ENCODE data around the gene RIPOR3.
"Not testable (repeated sequence)": the region's sequence is repeated elsewhere in the genome, so short reads cannot be mapped to it uniquely, and the experiment has no call there.

The RIPOR3 gene

DNA sequence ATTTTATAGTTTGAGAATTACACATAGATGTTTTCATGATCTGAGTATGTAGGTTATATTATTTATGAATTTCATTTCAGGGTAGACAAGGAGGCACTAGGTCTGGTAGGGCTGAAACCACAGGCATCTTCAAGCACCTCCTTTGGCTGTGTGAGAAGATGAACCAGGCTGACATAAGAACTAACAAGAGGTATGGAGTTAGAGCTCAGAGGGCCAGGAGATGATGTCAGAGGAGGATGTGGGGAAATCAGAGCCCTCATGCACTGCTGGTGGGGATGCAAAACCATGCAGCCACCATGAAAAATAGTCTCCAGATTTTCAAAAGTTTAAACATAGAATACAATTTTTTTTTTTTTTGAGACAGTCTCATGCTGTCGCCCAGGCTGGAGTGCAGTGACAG lies 13.6 kb upstream of the RIPOR3 start:
- no peak for DNase-seq (ENCODE audit: low read depth in 2 of 2)

DNA sequence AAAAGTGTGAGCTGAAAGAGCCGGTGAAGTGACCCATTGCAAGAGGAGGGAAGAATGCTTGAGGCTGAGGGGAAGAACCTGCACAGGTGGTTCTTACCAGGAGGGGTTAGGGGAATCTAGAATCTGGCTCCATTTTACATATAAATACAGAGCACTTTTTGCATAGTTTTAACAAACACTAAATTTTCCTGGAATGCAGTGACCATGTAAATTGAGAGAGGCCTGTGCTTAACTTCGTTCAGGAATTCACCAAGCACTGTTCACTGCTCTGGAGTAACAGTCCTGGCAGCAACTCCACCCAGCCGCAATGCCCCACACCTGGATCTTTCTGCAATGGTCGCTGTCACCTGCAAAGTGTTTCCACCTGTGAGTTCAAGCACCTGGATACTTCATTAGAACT lies 13.2 kb upstream of the RIPOR3 start:
- DNase-seq (ENCODE audit: low read depth in 2 of 2), result no peak

DNA sequence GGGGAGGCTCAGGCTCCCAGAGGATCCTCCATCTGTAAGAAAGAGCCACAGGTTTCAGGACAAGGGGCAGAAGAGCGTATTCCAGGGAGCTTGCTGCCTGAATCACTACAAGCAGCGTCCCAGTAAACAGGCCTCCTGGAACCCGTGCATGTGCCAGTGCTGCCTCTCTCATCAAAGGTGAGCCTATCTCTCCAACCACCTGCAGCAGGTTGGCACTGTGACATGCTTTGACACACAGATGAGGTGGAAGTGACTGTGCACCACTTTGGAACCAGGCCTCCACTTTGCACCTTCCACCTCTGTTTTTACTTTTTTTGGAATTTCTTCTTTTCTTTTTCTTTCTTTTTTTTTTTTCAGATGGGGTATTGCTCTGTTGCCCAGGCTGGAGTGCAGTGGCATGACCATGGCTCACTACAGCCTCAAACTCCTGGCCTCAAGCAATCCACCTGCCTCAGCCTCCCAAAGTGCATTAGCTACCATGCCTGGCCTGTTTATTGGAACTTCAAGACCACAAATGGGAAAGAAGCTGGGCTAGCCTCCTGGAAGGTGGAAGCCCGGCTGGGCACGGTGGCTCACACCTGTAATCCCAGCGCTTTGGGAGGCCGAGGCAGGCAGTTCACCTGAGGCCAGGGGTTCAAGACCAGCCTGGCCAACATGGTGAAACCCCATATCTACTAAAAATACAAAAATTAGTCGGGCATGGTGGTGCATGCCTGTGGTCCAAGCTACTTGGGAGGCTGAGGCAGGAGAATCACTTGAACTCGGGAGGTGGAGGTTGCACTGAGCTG lies 12.5 kb upstream of the RIPOR3 start:
- DNase-seq (ENCODE audit: low read depth in 2 of 2), result not testable (repeated sequence)

DNA sequence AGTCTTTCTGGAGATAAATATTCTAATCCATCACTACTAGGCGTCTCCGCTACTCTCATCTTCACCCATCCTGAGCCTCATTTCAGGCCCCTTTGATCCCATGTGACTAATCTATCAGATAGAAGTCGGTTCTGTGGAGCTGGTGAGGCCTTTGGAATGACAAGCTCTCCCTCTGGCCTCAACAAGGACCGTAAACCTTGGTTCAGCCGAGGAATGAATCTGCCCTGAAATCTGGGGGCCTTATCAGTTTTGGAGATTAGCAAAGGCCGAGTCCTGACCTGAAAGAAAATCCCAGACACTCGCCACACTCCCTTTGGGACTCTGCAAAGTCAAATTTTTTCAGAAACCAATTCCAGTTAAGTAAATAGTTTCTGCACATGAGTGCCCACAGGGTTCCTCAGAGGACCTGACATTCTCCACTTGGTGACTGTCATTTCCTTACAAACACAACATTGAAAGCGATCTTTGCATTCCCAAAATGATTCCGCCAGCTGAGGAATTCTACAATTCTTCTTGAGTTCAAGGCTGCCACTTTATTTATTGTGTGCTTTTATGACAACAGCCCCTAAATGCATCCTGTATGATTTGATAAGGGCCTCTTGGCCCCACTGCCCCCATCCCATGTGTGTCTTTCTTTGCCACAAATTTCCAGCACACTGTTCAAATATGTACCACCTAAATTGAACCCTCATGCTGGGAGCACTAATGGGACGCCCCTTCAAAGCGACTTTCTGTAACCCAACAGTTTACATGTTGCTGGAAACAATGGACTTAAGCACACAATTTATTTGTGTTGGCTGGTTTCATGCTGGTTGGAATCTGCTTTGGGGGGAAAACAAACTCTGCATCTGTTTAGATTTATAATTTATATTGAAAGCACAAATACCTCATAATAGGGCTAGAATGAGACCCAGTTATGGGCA lies 10.0 kb upstream of the RIPOR3 start:
- no peak for DNase-seq (ENCODE audit: low read depth in 2 of 2)

DNA sequence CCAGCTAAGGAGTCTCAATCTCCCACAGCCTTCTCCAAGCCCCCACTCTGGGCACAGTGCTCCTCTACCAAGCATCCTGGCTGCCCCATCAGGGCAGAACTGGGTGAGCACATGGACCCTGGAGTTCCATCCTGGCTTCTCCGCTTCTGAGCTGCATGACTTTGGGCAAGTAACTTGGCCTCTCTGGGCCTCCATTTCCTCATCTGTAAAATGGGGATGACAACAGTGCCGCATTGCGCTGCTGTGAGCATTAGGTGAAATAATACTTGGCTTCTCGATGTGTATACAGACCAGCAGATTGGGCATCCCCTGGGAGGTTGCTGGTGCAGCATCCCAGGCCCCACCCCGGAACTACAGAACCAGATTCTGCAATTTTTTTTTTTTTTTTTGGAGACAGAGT lies 8.3 kb upstream of the RIPOR3 start:
- DNase-seq (ENCODE audit: low read depth in 2 of 2), result no peak

DNA sequence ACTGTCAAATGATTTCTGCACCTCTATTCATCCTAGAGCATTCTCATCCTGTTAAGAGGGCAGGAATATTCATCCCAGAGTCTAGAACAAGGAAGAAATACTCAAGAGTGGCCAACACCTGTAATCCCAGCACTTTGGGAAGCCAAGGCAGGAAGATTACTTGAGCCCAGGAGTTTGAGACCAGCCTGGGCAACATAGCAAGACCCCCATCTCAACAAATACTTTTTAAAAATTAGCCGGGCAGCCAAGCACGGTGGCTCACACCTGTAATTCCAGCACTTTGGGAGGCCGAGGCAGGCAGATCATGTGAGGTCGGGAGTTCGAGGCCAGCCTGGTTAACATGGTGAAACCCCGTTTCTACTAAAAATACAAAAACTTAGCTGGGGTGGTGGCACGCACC lies 6.9 kb upstream of the RIPOR3 start:
- DNase-seq (ENCODE audit: low read depth in 2 of 2), result not testable (repeated sequence)

DNA sequence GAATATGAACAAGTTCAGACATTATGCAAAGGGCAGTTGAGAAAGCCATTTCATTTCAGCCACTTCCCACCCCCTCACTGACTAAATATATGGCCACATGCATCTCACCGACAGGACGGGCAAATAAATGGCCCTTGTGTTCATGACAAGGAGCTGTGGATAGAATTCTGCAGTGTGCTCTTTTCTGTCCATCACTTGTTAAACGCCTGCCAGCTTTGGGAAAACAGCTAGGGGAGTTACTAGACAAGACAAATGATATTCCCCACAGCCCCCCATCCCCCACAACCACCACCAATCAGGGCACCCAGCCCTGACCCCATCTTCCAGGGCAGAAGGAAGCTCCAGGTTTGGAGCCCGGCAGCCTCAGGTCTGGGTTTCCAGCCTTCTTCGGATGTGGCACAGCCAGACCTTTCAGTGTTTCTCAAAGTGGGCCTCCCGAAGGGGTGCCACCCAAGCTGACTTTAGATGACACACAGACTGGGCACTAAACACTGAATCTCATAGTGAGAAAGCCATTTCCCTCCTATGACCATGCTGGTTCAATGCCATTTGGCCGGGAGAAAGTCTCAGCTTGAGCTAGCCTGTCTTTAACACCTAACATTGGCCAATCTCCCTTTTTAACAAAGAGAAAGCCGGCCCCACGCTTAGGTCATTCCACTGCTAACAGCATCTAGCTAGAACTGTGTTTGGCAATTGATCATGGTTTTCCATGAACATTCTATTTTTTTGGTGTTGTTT lies 4.0 kb upstream of the RIPOR3 start:
- no peak for DNase-seq (ENCODE audit: low read depth in 2 of 2)

DNA sequence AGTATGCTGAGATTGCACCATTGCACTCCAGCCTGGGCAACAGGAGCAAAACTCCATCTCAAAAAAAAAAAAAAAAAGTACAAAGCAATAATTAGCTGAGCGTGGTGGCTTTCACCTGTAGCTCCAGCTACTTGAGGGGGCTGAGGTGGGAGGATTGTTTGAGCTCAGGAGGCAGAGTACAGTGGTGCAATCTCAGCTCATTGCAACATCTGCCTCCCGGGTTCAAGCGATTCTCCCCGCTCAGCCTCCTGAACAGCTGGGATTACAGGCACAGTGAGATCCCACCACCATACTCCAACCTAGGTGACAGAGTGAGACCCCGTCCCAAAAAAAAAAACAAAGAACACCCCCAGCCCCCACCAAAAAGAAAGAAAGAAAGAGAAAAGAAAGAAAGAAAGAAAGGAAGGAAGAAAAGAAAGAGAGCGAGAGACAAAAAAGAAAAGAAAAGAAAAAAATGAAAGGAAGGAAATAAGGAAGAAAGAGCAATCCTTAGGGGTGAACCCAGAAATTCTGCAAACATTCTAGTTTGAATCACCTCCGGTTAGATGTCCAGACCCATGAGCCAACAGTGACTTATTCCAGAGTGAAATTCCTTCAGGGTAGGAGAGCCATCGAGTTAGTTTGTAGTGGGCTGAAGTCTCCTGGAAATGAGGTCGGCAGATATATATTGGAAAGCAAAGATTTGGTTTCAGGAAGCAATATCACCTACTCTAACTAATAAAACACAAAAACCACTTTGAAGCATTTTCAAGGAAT lies 3.2 kb upstream of the RIPOR3 start:
- DNase-seq (ENCODE audit: low read depth in 2 of 2), result no peak

DNA sequence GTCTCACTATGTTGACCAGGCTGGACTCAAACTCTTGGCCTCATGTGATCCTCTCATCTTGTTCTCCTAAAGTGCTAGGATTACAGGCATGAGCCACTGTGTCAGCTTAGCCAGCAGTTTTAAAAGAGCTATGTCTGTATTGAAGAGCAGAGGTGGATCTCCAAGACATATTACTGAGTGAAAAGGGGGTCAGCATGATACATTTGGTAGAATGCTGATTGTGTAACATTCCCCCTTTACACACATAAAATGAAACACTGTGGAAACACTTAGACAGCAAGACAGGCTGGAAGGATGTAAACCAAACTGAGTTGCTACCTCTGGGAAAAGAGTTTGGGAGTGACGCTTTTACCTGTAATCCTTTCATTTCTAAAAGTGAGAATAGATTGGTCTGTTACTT lies 1.7 kb upstream of the RIPOR3 start:
- DNase-seq (ENCODE audit: low read depth in 2 of 2), result no peak

DNA sequence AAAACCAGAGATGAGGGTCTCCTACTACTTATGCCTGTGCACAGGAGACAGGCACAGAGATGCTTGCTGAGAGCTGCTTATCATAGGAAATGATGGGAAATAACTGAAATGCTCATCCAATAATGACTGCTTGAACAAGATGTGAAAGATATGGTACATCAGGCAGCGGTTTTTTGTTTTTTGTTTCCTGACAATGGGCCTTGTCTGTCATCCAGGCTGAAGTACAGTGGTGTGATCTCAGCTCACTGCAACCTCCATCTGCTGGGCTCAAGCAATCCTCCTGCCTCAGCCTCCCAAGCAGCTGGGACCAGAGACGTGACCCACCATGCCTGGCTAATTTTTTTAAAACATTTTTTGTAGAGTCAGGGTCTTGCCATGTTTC lies 1.2 kb upstream of the RIPOR3 start:
- no peak for DNase-seq (ENCODE audit: low read depth in 2 of 2)

DNA sequence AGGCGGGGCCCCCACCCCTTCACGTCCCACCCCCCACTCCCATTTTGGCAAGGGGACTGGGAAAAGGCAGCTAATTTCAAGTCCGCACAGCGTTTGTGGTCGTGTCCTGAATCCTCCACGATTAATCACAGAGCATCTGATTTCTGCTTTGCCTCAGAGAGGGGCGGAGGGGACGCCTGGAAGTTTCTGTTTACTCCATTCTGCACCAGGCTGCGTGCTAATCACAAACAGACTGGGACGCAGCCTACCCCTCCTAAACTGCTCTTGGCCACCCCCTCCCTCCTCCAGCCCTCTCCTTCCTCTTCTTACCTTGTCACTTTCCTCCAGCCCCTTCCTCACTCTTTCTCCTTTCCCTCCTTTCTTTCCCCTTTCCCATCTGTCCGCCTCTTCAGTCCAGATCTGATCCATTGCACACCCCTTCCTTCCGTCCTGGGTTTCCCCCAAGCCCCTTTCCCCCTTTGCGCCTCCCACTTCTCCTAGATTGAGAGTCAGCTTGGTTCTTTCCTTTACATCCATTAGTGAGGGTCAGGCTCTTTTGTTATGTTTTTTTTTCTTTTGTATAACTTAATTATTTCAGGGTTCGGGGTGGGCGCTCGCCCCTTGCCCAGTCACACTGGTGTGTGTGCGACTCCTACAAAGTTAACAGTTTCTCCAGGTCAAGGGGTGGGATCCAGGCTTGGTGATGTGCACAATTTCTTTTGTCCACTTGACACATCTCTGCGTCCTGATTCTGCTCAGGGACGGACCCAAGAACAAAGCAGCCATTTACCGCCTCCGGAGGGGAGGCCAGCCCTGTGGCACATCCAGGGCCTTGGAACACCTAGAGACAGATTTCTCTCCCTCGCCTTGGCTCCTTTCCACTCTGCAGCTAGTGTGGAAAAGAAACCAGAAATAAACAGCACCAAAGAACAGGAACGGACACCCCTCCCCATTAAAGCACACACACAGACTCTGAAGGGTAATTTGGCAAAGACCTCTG lies 520 bp upstream of the RIPOR3 start:
- no peak for DNase-seq (ENCODE audit: low read depth in 2 of 2)

DNA sequence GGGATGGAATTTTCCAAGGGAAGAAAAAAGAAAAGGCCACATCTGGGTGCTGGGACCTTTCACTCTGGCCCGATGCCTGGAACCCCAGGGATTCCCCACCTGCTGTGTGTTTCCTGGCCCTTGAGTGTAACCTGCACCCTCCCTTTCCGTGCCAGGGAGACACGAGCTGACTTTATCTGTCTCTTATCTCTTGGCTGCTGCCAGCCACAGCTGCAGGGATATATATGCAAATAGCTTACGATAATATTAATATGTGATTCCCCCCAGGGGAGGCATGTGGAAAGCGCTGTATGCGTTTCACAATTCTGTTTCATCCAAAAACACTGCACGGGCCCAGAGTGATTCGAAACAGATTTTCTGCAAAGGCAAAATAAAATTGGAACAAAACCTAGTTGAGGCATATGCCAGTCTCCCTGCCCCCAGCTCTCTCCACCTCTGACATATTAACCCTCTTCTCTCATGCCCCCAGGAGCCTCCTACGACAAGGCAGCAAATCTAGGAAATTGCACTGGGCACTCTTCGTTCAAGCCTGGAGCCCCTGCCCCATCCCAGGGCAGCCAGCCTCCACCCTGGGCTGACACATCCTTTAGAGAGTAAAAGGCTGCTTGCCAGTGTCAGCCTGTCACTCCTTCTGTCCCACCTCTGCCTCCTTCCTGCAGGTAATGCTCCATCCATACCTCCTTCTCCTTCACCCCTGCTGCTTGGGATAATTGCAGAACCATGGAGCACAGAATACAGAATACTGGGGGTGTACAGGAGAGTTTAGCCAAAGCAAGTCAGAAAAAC lies 1.3 kb downstream of the RIPOR3 start:
- no peak for DNase-seq (ENCODE audit: low read depth in 2 of 2)

DNA sequence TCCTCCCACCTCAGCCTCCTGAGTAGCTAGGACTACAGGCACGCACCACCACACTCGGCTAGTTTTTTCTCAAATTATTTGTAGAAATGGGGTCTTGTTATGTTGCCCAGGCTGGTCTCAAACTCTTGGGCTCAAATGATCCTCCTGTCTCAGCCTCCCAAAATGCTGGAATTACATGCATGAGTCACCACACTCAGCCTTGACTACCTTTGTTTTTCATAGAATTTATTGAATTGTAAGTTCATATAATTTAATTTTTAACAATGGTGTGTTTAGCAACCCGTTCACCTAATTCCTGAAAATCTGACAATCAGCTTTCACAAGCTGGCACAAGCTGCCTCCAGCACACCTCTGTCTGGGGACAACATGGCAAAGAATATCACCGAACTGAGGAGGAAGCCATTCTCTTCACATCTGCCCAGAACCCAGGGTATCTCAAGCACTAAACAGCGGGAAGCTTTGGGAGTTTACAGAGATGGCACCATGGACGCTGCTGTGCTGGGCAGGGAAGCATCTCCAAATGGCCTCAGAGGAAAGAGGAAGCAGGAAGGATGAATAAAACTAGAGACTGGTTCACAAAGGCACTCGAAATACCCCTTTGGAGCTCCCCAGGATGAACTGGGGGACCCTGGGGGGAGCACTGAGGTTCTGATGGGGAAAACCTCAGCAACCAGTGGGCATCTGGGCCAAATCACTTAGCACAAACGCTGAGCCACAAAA lies 2.9 kb downstream of the RIPOR3 start:
- no peak for DNase-seq (ENCODE audit: low read depth in 2 of 2)

DNA sequence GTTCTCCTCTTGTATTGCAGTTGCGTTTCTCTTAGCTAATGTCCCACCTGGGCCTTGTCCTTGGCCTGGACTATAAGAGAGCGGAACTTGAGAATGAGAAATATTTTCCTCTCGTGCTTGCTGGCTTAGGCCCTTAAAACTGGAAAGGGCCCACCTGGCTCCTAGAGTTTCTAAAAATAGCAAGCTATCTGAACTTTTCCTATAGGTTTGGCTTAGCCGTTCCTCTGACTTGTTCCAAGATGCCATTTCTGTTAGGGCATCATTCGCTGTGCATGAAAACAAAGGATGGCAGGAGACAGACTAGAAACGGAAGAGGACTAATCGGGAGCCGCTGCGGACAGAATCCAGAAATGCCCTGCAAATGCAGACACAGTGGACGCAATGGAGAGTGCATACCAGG lies 4.5 kb downstream of the RIPOR3 start:
- no peak for DNase-seq (ENCODE audit: low read depth in 2 of 2)

DNA sequence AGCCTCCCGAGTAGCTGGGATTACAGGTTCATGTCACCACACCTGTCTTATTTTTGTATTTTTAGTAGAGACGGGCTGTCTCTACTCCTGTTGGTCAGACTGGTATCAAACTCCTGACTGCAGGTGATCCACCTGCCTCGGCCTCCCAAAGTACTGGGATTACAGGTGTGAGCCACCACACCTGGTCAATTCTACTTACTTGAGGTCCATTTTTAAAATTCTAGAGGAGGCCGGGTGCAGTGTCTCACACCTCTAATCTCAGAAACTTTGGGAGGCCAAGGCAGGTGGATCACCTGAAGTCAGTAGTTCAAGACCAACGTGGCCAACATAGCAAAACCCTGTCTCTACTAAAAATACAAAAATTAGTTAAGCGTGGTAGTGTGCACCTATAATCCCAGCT lies 7.8 kb downstream of the RIPOR3 start:
- DNase-seq (ENCODE audit: low read depth in 2 of 2), result no peak

DNA sequence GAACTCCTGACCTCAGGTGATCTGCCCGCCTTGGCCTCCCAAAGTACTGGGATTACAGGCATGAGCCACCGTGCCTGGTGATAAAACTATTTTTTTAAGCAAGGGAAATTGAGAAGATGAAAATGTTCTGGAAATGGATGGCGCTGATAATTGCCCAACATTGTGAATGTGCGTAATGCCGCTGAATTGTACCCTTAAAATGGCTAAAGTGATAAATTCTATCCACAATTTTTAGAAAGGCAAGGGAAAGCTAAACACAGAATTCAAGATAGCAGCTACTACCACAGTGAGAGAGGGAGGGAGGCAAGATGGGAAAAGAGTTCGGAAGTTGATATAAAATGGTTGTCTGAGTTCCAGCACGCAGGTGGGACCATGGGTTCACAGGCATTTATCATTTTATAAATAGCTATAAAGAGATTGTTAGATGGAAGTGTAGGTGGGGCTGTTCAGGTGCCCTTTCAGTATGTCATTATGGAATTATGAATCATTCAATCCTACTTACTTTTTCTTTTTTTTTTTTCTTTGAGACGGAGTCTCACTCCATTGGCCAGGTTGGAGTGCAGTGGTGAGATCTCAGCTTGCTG lies 8.3 kb downstream of the RIPOR3 start:
- no peak for DNase-seq (ENCODE audit: low read depth in 2 of 2)

DNA sequence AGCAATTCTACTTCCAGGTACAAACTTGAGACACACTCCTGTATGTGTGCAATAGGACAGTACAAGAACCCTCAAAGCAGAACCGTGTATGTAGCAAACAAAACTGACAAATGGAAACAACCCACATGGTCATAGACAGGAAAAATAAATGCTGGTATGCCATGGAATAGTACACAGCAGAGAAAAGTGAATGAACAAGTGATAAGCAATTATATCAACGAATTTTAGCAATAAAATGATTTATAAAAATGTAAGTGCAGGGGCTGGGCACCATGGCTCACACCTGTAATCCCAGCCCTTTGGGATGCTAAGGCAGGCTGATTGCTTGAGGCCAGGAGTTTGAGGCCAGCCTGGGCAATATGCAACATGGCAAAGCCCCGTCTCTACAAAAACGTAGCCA lies 9.3 kb downstream of the RIPOR3 start:
- DNase-seq (ENCODE audit: low read depth in 2 of 2), result no peak

DNA sequence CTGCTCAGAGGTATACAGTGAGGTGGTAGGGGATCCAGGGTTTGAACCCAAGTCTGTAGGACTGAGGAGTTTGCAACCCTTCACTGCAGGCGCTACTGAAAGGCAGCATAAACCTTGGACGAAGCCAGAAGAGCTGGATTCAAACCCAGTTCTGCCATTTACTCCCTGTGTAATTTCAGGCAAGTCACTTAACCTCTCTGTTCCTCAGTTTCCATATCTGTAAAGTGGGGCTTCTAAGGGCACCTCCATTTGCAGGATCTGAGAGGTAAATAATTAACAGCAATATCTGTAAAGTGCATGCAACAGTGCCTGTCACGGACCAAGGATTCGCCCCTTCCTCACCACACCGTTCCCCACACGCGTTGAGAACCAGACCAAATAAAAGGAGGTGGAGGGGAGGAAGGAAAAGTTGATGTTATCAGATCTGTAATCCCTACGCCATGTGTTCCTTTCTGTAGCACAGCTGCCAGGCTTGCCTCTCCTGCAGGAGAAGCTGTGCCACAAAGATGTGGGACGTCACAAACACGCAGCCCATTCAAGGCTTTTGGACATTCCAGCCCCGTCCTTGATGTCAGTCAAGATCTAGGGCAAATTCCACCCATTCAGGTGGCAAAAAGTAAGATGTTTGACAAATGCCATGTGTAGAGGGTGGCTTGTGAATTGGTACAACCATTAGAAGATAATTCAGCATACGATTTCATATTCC lies 9.8 kb downstream of the RIPOR3 start:
- no peak for DNase-seq (ENCODE audit: low read depth in 2 of 2)
